Frontal cortex (tissue), 4 donors: ENCODE data around the gene HOXB6. TPM values are rescaled to one million over a fixed set of nuclear protein-coding genes. Genes with fewer than 3 reads are reported as not detected.
A peak's percentile ranks its signal among the peaks of the same experiment; 100 is the strongest.

Source experiments
- DNase-seq, 2 donors: peaks; one replicate each; pipeline ENCODE4 v3.0.0; 2012; ENCODE audit warnings: low spot score in 2 of 2
- FAIRE-seq: peaks from 2 replicates; lab custom pipeline; 2012; peaks lifted over from hg19 to GRCh38; lab: Jason Lieb, UNC
- total RNA-seq: library from RNA; depleted of rRNA; stranded (reverse); fragments of >200 nt; gene quantifications from one replicate; pipeline ENCODE4 v1.2.3, GENCODE V29; 2014
- donor health status: control.
- donor health status: control.
- donor health status: control.

The HOXB6 gene
- total RNA-seq, 1 donor from 2014 or later, result not detected

DNA sequence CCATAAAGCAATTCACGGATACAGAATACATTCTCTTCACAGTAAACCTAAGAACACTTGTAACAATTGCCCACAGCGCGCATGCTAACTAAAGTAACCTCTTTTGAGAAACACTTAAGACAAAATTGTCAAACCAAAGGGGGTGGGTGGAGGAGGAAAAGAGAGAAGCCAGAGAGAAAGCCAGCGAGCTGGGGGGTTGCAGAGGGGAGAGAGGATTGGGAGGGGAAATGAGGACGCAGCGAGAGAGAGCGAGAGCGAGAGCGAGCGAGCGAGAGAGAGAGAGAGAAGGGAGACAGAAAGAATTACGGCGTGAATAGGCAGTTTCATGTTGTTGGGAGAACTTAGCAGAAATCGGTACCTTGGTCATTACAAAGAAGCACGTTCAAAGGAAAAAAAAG lies 7.7 kb upstream of the HOXB6 start:
- DNase-seq, result no peak
- FAIRE-seq, result no peak

DNA sequence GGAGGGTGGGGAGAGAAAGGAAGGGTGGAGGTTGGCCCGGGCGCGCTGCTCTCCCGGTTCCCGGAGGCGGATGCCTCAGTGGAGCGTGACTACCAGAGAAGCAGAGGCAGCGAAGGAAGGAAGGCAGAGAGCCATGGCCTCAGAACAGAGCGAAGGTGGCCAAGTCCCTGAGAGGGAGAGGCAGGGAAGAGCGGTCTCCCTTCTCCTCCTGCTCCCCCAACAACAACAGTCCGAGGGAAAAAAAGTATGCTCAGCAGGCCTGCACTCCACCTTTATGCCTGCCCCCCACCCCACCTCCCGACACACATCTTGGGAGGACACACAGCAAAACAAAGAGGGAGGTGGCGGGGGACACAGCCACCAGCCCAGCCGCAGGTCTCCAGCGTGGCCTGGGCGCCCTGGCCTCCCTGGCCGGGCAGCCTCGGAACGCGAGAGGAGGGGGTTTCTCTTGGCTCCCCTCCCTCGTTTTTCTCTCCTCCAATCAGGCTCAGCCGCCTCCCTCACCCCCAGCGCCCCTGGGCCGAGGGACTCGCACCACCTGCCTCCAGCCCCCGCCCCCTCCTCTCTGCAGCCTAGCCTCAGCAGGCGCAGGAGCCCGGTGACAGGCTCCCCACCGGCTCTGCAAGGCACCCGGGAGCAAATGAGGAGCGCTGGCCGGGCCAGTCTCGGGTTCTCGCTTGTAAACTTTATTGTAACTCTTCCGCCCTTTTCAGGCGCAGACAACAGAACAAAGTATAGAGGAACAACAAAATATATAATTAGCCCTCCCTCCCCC lies 7.1 kb upstream of the HOXB6 start:
- FAIRE-seq (no peak), DNase-seq (no peak)

DNA sequence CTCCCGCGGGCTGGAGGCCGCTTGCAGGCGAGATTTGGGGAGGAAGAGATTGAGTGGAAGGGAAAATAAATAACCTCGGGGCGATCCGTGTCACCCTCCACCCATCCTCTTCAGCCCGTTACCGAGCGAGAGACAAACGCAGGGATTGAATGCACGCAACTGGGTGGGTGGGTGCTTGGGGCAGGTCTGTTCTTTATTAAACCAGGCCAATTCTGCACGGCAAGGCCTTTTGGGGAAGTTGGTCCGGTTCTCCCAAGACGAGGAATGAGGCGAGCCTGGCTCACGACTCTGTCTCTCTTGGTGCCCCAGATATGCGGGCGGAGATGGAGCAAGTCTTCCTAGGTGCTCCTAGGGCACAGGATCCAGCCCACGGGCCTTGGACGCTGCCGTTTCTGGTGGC lies 6.4 kb upstream of the HOXB6 start:
- no peak for FAIRE-seq

DNA sequence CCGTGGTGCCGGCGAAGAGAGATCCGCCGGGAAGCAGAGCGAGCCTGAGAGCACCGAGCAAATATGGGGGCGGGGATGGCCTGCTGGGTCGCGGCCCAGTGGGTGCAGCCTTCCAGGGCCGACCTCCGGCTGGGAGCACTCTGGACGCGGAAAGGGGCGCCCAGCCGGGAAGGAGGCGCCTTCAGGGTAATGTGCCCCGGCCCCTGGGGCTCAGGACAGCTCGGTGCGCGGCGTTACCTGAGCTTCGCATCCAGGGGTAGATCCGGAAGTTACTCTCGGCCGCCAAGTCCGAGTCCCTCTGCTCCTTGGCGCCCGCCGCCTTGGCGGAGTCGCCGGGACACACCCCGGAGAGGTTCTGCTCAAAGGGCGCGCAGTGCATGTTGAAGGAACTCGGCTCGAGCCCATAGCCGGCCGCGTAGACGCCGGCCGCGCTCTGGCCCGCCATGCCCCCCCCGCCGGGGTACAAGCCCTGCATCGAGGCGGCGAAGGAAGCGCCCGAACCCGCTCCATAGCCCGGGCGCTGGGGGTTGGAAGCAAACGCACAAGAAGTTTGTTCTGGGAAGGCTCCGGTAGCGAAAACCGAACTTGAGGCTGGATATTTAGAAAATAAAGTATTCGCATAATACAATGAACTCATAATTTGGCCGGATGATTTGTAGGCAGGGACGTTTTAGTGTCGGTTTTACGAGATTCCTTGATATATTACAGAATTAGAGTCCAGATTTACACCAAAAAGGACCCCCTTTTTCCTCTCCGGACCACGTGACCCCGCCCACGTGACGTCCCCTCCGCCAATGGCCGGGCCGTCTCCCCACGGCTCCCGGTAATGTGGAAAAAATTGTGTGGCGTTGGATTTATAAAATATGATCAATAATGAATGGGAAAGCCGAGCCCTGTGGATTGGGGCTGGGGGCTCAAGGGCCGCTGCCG lies 5.8 kb upstream of the HOXB6 start, which contains the start of gene HOXB7:
HOXB7 (minus strand) TSS at position 736 of the 930 bp plus-strand sequence; CDS start at position 637, 99 bp downstream.
- peak in 1 of 2 donors; percentile 63 for DNase-seq
- FAIRE-seq, result no peak

More for the DNA sequence above, 6.4 kb upstream of the HOXB6 start:
- DNase-seq, result no peak

DNA sequence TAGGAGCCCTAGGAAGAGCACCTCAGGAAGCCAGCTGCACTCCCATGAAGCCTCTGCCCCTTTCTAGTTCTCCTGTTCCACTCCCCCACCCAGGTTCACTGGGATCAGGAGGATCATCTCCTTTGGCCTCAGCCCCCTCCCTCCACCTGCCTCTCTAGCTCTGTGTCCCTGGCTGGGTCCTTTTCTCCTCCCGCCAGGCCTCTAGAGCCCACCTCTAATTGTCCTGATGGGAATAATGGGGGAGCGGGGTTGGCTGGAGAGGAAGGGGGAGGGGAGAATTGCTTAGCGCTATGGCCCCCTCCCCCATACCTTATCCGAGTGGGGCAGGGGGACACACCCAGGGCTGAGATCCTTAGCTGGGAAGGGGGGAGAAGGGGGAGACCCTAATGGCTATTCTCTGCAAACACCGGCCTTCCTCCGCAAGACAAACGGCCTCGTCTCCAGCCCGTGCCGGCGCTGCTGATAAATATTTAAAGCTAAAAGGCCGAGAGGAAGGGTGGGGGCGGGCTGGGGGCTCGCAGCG lies 5.0 kb upstream of the HOXB6 start:
- DNase-seq (no peak), FAIRE-seq (no peak)

DNA sequence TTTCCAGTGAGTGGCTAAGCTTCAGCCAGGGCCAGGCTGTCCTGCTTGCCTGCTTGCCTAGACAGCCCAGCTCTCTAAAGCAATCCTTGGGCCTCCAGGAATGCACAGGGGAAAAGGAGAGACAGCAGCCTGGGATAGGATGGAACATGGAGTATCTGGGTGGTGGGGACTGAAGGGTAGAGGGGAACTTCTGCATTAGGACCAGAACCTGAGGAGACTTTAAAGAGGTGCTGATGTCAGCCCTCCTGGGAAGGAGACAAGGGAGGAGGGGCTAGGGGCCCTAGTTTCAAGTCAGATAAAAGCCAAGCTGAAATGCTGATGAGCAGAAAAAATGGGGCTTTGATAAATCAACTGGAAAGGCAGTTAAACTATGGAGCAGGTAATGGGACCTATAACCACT lies 4.2 kb upstream of the HOXB6 start:
- DNase-seq, result no peak
- FAIRE-seq, result no peak

DNA sequence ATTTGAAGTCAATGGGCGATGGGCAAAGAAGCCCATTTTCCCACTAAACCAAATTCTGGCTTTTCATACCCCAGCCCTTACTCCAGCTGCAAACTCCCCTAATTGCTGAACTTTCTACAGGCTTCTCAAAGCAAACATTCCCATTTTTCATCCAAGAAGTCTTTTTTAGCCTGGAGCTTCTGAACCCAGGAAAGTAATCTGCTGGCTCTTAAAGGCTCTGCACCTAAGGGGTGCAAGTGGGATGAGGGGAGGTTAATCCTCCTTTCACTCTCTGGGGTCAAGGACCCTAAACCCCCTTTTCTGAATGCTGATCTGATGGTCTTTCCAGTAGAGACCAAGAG lies 3.7 kb upstream of the HOXB6 start:
- no peak for DNase-seq

DNA sequence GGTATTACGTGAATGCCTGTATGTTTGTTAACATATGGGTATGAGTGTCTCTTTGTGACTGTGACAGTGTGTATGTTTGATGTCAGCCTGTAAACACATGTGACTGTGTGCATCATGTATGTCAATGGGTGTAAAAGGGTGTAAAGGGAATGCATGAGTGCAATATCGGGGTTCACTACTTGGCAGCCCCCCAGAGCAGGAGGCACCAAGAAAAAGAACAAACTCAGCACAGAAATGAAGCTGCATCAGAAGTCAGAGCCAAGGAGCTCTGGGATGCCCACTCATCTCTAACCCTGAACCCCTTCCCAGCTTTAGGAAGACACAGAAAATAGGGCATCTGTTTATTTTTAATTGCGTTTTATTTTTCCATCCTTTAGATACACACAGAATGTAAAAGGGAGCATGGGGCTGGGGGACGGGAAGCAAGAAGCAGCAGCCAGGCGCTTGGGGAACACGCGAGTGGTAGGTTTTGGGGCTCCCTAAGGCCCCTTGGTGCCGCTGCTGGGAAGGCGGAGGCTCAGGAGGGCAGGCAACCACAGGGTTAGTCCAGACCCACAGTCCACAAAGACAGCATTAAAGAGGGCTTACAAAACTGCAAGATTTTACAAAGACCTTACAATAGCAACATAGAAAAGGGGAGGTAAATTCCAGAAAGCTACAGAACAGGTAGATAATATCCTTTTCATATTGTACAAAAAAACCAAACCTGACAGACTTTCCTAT lies 2.3 kb upstream of the HOXB6 start:
- DNase-seq (no peak), FAIRE-seq (no peak)

More for the DNA sequence above, 3.7 kb upstream of the HOXB6 start:
- FAIRE-seq, result no peak

DNA sequence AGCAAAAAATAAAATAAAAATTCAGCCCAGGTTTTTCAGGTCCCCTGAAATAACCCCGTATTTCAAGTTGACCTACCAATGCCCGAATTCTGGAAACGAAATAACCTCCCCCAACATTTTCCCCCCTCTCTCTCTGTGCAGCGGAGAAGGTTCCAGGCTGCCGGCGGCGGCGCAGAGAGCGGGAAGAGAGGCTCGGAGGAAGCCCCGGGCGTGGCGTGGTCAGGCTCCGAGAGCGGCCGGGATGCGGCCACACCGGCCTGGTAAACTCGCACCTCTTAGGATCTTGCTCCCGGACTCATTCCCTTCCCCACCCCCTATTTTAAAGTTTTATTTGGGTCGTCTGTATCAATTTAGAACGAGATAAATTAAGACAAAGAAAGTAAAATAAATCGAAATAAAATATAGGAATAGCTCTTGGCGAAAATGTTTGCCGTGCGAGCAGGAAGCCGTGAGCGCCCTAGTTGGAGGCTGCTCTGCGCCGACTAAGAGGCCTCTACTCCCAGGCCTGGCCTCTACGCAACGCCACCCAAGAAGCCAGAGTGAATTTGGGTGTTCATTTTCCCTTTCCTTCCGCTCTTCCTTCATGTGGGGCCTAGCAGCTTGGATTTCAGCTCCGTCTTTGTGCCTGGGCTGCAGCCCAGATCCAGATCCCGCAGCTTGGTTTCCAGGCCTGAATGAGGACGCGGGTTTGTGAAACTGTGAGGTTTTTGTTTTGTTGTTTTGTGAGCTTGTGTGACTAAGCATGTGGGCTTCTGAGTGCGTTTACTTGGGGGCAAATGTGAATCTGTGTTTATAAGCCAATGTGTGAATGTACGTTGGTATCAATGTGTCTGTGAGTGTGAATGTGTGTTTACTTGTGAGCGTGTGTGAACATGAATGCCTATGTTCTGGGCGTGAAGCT lies 1.5 kb upstream of the HOXB6 start:
- no peak for DNase-seq

DNA sequence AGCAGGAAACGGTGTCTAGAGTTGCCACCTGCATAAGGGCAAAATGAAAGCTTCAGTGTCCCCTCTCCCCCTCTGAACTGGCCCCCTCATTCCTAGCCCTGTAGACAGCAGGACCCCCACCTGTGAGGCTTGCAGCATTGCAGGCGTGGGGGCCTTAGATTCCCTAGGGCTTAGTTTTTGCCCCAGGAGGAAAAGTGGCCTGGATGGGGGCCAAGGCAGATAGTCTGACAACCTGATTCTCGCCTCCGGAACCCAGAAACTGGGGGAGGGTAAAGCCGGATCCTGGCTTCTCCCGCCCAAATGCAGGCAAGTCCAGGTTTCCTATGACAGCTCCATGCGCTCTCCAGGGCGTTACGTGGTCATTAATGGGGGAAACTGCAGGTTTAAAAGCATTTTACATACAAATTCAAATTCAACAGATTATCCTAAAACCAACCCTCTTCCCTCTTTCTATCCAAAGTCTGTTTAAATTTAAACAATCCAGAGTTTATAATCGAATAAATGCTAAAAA lies 678 bp upstream of the HOXB6 start:
- no peak for DNase-seq

More for the DNA sequence above, 1.5 kb upstream of the HOXB6 start:
- no peak for FAIRE-seq

DNA sequence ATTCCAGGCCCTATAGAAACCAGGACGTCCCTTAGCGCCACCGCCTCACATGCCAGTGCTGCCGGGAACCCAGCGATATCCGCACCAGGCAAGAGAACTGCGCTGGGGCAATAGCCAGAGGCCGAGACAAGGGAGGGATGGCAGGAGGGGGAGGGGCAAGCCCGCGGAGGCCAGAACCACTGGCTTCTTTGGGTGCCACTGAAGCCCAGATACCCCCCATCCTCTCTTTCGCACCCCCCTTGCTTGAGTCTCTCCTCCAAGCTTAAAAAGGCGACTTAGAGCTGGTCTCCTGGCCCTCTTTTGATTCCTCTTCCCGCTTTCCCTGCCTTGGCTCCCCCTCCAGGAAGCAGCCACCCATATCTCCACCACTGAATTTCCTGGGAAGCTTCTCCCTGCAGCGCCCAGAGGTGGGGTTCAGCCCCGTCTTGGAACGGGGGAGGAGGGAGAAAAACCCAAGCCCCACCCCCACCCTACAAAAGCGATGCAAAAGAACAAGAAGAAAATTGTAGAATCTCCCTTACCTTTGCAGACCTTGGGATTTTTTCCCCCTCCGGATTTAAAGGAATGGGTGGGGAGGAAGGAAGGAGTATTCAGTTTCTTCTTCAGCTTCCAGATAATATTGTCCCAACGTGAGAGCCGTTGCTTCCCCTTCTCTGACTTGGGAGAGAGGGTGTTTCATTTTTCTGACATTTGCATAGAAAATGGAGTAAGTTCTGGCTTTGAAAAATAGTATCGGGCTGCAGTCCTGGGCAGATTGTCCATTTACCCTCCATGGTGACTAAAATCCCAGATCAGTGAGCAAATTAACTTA lies 622 bp downstream of the HOXB6 start:
- DNase-seq, result no peak
- no peak for FAIRE-seq

More for the DNA sequence above, 678 bp upstream of the HOXB6 start:
- no peak for FAIRE-seq

DNA sequence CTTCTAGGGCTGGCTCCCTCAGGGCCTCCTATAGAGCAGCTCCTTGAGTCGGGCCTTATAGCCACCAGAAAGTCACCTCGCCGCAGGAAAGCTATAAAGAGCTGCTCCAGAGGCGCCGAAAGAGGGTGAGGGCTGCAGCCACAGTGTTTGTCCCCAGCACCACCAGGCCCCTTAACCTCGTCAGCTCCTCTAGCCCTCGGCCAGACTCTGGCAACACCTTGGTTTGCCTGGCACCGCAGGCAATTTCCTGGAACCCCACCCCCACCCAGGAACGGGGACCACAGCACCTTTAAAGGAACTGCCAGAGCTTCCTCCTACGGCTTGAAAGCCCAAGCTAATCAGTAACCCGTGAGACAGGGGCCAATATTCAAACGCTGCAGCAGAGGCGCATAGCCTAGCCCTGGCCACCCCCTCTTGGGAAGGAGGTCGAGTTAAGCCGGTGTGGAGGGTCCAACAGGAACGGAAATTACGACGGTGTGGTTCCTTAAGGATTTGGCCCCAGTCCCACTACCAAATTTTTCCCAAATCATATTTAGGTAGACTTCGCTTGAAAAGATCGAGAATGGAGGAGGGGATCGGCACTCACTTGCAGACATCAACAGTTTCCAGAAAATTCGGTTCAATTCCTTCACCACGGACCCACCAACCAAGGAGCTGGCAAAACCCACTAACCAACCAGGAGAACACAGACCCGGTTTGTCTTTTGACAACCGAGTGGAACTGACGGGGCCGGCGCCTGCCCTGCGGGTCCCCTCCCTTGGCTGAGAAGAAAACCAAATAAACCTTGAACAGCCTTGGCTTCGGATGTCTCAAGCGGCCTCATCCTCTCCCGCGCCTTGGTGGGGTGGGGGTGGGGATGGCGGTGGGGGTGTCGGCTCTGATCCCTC lies 3.0 kb downstream of the HOXB6 start:
- no peak for FAIRE-seq

DNA sequence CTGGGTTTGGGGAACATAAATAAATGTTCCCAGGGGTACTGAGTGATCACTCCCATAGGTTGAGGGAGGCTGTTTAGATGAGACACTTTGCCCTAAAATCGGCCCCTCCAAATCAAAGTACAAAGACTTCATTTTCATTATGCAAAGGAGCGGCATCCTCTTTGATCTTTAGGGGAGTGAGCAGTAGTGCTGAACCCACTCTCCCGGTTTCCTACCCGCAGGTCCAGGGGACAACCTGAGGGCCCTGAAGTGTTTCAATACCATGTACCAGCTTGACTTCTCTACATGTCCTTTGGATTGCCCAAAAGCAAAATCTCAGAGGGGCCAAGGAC lies 3.6 kb downstream of the HOXB6 start:
- FAIRE-seq, result no peak
- no peak for DNase-seq

More for the DNA sequence above, 3.0 kb downstream of the HOXB6 start:
- DNase-seq, result no peak

DNA sequence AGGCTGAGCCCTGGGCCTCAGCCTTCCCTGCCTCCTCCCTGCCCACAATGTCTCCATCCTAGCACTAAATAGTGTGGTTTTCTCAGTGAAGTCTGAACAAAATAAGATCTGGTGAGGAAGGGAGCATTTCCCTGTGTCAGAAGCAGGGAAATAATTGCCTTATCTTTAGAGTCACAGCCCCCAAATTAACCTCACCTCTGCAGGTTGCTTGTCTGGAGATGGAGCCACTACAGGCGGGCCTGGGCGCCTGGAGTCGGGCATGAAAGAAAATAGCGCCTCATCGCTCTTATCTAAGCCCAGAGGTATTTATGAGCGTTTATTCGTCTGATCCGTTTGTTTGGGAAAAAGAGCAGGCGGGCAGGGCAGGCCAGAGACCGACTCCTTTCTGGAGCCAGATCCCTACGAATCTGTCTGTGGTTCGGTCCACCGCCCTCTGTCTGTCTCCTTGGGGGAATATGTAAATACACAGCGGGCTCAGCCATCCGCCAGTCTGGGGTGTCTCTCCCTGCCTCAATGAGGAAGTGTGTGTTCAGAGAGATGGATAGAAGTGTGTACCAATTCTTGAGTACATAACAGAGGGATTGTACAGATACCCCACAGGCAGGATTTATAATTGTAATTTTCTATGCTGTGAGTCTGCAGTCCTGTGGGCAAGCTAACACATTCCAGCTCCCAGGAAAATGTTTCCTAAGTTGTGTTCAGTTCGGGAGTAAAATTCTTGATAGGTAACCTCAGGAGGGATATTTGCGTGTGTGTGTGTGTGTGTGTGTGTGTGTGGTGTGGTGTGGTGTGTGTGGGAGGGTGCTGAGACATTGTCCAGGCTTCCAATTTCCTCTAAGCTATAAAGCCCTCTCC lies 4.3 kb downstream of the HOXB6 start:
- DNase-seq (no peak), FAIRE-seq (no peak)

DNA sequence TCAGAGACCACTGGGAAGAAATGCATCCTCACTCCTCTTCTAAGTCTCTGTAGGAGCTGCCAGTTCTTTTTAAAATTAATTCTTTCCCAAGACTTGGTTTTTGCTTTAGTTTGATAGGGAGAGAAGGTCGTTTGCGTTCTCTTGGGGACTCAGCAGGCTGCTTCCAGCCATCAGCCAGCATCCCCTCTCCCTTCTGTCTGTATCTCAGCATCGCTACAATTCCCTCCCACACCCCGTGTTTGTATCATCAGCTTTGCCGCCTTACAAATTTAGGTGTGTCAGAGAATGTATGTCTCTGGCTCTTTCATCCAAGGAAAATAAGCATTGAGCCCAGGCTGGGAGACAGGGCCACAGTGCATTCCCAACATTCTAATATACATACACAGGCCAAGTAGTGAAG lies 5.4 kb downstream of the HOXB6 start:
- no peak for DNase-seq
- FAIRE-seq, result no peak

DNA sequence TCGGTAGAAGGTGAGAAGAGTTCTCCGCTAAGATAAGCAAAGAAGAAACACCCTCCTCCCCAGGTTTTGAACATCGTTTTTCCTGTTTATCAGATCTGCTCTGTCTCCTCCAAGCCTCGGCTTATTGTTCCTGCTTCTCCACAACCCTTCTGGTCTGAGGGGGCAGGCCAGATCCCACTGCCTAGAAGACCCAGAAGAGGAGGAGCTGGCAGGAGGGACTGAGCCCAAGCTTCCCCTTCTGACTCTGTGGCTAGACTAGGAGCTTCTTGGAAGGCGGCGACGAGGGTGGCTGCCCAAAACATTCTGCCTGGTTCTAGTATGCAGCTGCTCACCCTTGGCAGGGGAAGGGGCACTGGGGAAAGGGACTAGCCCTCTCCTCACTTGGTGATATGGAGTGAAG lies 6.0 kb downstream of the HOXB6 start:
- no peak for DNase-seq
- FAIRE-seq, result no peak
